ENCODE results near the gene MAP2K3.
A peak's percentile ranks its signal among the peaks of the same experiment; 100 is the strongest.
"Not testable (repeated sequence)": the region's sequence is repeated elsewhere in the genome, so short reads cannot be mapped to it uniquely, and the experiment has no call there.

MAP2K3 gene

DNA sequence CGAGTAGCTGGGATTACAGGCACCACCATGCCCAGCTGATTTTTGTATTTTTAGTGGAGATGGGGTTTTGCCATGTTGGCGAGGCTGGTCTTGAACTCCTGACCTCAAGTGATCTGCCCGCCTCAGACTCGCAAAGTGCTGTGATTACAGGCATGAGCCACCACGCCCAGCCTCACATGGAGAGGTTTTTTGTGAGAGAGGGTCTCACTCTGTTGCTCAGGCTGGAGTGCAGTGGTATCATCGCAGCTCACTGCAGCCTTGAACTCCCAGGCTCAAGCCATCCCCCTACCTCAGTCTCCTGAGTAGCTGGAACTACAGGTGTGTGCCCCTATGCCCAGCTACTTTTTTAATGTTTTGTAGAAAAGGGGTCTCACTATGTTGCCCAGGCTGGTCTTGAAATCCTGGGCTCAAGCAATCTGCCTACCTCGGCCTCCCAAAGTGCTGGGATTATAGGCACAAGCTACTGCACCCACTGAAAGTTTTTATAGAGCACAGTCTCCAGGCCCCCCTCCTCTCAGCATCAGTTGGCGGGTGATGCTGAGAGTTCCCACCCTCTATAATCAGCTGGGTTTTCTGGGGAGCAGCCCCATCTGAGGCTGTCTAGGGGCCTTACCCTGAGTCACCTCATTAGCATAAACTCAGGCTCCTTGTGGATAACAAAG is 22.2 kb downstream of the MAP2K3 start:
- H3K9ac ChIP-seq, H3K27ac ChIP-seq, H3K4me3 ChIP-seq, H3K27me3 ChIP-seq, H3K4me2 ChIP-seq: not testable (repeated sequence)
- H3K36me3 ChIP-seq = peaks cover 79 to 95% (median 84%) of the 10 kb centered on the region in 11 experiments
- peaks cover 0 to 71% (median 34%) of the 10 kb centered on the region in 11 experiments; a peak in 20 of 22 replicates for H4K20me1 ChIP-seq
- H3K9me3 ChIP-seq (replicated peaks in 1 of 11) = peaks cover 0 to 18% (median 7%) of the 10 kb centered on the region in 11 experiments; a peak in 15 of 22 replicates
- H3K4me1 ChIP-seq = peaks cover 24 to 51% (median 37%) of the 10 kb centered on the region in 10 experiments

GRCh38 chr17:21307273-21307625 is 22.7 kb downstream of the MAP2K3 start:
- peaks cover 24 to 51% (median 38%) of the 10 kb centered on the region in 10 experiments for H3K4me1 ChIP-seq
- not testable (repeated sequence) for H3K27me3 ChIP-seq, H3K4me3 ChIP-seq, H3K27ac ChIP-seq, H3K4me2 ChIP-seq, H3K9ac ChIP-seq
- peaks cover 0 to 18% (median 7%) of the 10 kb centered on the region in 11 experiments; a peak in 15 of 22 replicates for H3K9me3 ChIP-seq (replicated peaks in 1 of 11)
- peaks cover 77 to 95% (median 85%) of the 10 kb centered on the region in 11 experiments for H3K36me3 ChIP-seq
- H4K20me1 ChIP-seq = peaks cover 0 to 71% (median 30%) of the 10 kb centered on the region in 11 experiments; a peak in 20 of 22 replicates

DNA sequence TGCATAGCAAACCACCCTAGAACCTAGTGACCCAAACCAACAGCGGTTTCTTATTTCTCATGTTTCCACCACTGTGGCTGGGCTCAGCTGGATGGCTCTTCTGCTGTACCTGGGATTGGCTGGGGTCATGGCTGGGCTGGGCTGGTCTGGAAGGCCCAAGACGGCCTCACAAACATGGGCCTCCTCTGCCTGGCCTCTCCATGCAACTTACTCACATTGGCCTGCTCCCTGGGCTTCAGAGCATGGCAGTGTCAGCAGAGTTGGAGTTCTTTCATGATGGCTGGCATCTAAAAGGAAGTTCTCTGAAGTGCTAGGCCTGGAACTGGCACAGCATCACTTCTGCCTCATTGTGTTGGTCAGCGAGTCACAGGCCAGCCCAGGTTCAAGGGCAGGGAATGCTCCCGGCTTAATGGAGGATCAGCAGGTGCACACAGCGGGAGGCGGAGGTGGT is 24.4 kb downstream of the MAP2K3 start:
- Histone ChIP-seq H4K20me1 (peaks cover 0 to 56% (median 26%) of the 10 kb centered on the region in 11 experiments; a peak in 15 of 22 replicates), H3K4me1 (peaks cover 24 to 44% (median 35%) of the 10 kb centered on the region in 10 experiments), H3K9me3 (replicated peaks in 1 of 11) (peaks cover 0 to 18% (median 7%) of the 10 kb centered on the region in 11 experiments; a peak in 15 of 22 replicates), H3K36me3 (peaks cover 68 to 94% (median 83%) of the 10 kb centered on the region in 11 experiments)
- not testable (repeated sequence) for H3K9ac ChIP-seq, H3K4me2 ChIP-seq, H3K27me3 ChIP-seq, H3K27ac ChIP-seq, H3K4me3 ChIP-seq

DNA sequence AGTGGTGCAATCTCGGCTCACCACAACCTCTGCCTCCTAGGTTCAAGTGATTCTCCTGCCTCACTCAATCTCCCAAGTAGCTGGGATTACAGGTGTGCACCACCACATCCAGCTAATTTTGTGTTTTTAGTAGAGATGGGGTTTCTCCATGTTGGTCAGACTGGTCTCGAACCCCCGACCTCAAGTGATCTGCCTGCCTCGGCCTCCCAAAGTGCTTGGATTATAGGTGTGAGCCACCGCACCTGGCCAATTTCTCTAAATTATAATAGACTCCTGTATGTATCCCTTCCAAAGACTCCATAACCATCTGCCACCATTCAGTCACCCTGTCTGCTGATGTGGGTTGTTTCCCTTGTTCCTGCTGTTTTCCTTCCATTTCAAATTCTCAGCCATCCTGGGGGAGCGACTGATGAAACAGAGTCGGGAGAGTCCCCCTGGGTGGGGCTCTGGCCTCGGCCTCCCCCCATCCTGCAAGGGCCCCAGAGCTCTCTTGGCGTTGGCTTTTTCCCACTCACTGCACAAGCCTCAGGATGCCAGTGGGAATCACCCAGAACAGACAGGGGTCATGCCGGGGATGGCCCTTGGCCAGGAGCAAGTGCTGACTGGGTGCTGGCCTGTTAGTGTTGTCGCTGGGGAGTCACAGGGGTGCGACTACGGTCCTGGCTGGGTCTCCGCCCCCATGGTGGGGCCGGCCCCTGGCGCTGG is 25.7 kb downstream of the MAP2K3 start:
- H3K36me3 ChIP-seq = peaks cover 67 to 96% (median 85%) of the 10 kb centered on the region in 11 experiments
- H3K9me3 ChIP-seq (replicated peaks in 1 of 11) = peaks cover 0 to 18% (median 7%) of the 10 kb centered on the region in 11 experiments; a peak in 15 of 22 replicates
- peaks cover 0 to 60% (median 26%) of the 10 kb centered on the region in 11 experiments; a peak in 14 of 22 replicates for H4K20me1 ChIP-seq
- not testable (repeated sequence) for H3K27me3 ChIP-seq, H3K4me3 ChIP-seq
- H3K27ac ChIP-seq = peak overlapping the region in 9 of 11 experiments; percentile 30 to 59 (median 43); a peak in 13 of 22 replicates
- peak overlapping the region in 6 of 11 experiments; percentile 11 to 46 (median 36); a peak in 8 of 22 replicates for H3K9ac ChIP-seq
- H3K4me1 ChIP-seq = peaks cover 15 to 46% (median 32%) of the 10 kb centered on the region in 10 experiments
- H3K4me2 ChIP-seq = peak overlapping the region; percentile 59 to 73 (median 67)

DNA sequence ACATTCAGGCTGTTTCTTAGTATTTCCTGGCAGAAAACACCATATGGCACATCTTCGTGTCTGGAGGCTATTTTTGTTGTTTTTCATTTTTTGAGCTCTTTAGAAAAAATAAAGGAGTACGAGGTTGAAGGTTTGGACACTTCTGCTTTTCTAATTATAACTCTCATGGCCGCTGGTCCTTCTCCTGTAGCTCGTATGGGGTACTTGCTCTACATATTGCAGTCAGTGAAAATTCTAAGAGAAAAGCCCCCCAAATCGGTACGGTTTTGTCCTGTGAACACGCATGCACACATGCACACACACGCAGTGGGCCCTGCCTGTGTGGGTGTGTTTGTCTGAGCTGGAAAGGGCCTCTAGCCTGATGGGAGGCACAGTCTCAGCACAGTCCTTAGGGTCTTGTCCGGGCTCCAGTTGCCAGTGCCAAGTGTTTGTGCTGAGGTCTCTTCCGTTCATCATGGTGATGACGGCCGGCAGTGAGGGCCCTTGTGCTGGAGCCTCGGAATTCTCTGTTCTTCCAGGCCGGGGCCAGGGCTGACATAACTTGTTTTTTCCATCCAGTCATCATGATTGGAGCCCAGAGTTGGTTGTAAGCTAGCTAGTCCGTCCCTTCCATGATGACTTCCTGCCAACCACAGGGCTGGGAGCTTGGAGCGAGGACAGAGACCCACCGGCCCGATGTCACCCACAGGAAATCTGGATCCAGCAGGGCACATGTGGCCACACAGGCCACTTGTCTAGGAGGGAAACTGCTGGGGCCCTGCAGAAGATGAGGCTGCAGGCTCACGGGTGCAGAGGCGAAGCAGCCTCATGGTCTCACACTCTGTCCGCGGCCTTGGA is 26.5 kb downstream of the MAP2K3 start:
- peaks cover 62 to 93% (median 81%) of the 10 kb centered on the region in 11 experiments for H3K36me3 ChIP-seq
- H3K27me3 ChIP-seq, H3K4me3 ChIP-seq: not testable (repeated sequence)
- peak overlapping the region in 9 of 11 experiments; percentile 30 to 59 (median 43); a peak in 13 of 22 replicates for H3K27ac ChIP-seq
- H3K4me2 ChIP-seq = peak overlapping the region; percentile 59 to 73 (median 67)
- H3K4me1 ChIP-seq = peaks cover 15 to 48% (median 32%) of the 10 kb centered on the region in 10 experiments
- H3K9ac ChIP-seq = peak overlapping the region in 5 of 11 experiments; percentile 20 to 46 (median 38); a peak in 5 of 22 replicates
- peaks cover 0 to 18% (median 7%) of the 10 kb centered on the region in 11 experiments; a peak in 15 of 22 replicates for H3K9me3 ChIP-seq (replicated peaks in 1 of 11)
- H4K20me1 ChIP-seq = peaks cover 0 to 64% (median 26%) of the 10 kb centered on the region in 11 experiments; a peak in 14 of 22 replicates

GRCh38 chr17:21313320-21313719 is 28.8 kb downstream of the MAP2K3 start:
- peaks cover 15 to 64% (median 45%) of the 10 kb centered on the region in 10 experiments for H3K4me1 ChIP-seq
- H3K9ac ChIP-seq = peak overlapping the region in 1 of 11 experiments; percentile 50; a peak in 2 of 22 replicates
- peak overlapping the region in 1 of 11 experiments; percentile 32; a peak in 1 of 22 replicates for H3K27ac ChIP-seq
- no peak overlapping the region for H3K4me2 ChIP-seq
- peaks cover 0 to 64% (median 26%) of the 10 kb centered on the region in 11 experiments; a peak in 14 of 22 replicates for H4K20me1 ChIP-seq
- no peak overlapping the region for H3K4me3 ChIP-seq
- H3K27me3 ChIP-seq = peaks cover 0 to 14% (median 0%) of the 10 kb centered on the region in 11 experiments; a peak in 5 of 22 replicates
- peaks cover 0 to 9% (median 7%) of the 10 kb centered on the region in 11 experiments; a peak in 15 of 22 replicates for H3K9me3 ChIP-seq (replicated peaks in 1 of 11)
- H3K36me3 ChIP-seq = peaks cover 48 to 71% (median 60%) of the 10 kb centered on the region in 11 experiments
- no peak for TF ChIP-seq Cebpa-rat (IDR thresholded peaks at IDR 0.05)

GRCh38 chr17:21313761-21314160 is 29.2 kb downstream of the MAP2K3 start:
- Histone ChIP-seq H3K36me3 (peaks cover 43 to 66% (median 56%) of the 10 kb centered on the region in 11 experiments), H3K4me1 (peaks cover 15 to 68% (median 50%) of the 10 kb centered on the region in 10 experiments), H3K27me3 (peaks cover 0 to 18% (median 0%) of the 10 kb centered on the region in 11 experiments; a peak in 5 of 22 replicates), H4K20me1 (peaks cover 0 to 64% (median 25%) of the 10 kb centered on the region in 11 experiments; a peak in 14 of 22 replicates)
- not testable (repeated sequence) for H3K4me2 ChIP-seq; H3K9ac ChIP-seq; H3K9me3 ChIP-seq (replicated peaks in 1 of 11); H3K4me3 ChIP-seq; H3K27ac ChIP-seq

DNA sequence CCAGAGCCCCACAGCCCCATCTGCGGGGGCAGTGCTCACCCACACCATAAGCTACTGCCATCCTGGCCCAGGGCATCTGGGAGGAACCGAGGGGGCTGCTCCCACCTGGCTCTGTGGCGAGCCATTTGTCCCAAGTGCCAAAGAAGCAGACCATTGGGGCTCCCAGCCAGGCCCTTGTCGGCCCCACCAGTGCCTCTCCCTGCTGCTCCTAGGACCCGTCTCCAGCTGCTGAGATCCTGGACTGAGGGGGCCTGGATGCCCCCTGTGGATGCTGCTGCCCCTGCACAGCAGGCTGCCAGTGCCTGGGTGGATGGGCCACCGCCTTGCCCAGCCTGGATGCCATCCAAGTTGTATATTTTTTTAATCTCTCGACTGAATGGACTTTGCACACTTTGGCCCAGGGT is 29.8 kb downstream of the MAP2K3 start:
- Histone ChIP-seq H3K4me1 (peaks cover 15 to 73% (median 55%) of the 10 kb centered on the region in 10 experiments), H4K20me1 (peaks cover 0 to 59% (median 20%) of the 10 kb centered on the region in 11 experiments; a peak in 14 of 22 replicates), H3K27me3 (peaks cover 0 to 23% (median 0%) of the 10 kb centered on the region in 11 experiments; a peak in 5 of 22 replicates), H3K36me3 (peaks cover 38 to 61% (median 51%) of the 10 kb centered on the region in 11 experiments)
- not testable (repeated sequence) for H3K4me2 ChIP-seq; H3K27ac ChIP-seq; H3K9ac ChIP-seq; H3K4me3 ChIP-seq; H3K9me3 ChIP-seq (replicated peaks in 1 of 11)

- H3K4me3 ChIP-seq; H3K27ac ChIP-seq; H3K9me3 ChIP-seq (replicated peaks in 1 of 11): not testable (repeated sequence)
- Histone ChIP-seq H3K9ac (0 out of 22 replicates have a peak overlapping the region, but pooled peaks of 1 of the 11 experiments have one; percentile 18), H3K36me3 (peaks cover 34 to 57% (median 47%) of the 10 kb centered on the region in 11 experiments), H3K27me3 (peaks cover 0 to 24% (median 0%) of the 10 kb centered on the region in 11 experiments; a peak in 5 of 22 replicates), H3K4me1 (peaks cover 14 to 76% (median 59%) of the 10 kb centered on the region in 10 experiments), H4K20me1 (peaks cover 0 to 55% (median 20%) of the 10 kb centered on the region in 11 experiments; a peak in 13 of 22 replicates), H3K4me2 (0 out of 22 replicates have a peak overlapping the region, but pooled peaks of 1 of the 11 experiments have one; percentile 5)
Measured at GRCh38 chr17:21314701-21315111, 30.2 kb downstream of the MAP2K3 start.

- 0 out of 22 replicates have a peak overlapping the region, but pooled peaks of 1 of the 11 experiments have one; percentile 5 for H3K4me2 ChIP-seq
- H3K27ac ChIP-seq = 0 out of 22 replicates have a peak overlapping the region, but pooled peaks of 2 of the 11 experiments have one; percentile 9 to 21
- peaks cover 0 to 48% (median 14%) of the 10 kb centered on the region in 11 experiments; a peak in 13 of 22 replicates for H4K20me1 ChIP-seq
- peaks cover 27 to 50% (median 40%) of the 10 kb centered on the region in 11 experiments for H3K36me3 ChIP-seq
- H3K27me3 ChIP-seq = peaks cover 0 to 24% (median 0%) of the 10 kb centered on the region in 11 experiments; a peak in 5 of 22 replicates
- peaks cover 7 to 76% (median 58%) of the 10 kb centered on the region in 10 experiments for H3K4me1 ChIP-seq
- H3K9ac ChIP-seq = peak overlapping the region in 1 of 11 experiments; percentile 23; a peak in 2 of 22 replicates
- not testable (repeated sequence) for H3K4me3 ChIP-seq; H3K9me3 ChIP-seq (replicated peaks in 1 of 11)
Measured at GRCh38 chr17:21315246-21316000, 30.9 kb downstream of the MAP2K3 start.
